GM12878 (cell line): ENCODE measurements around the gene AP4E1. TPM values are rescaled to one million over a fixed set of nuclear protein-coding genes. Genes with fewer than 3 reads are reported as not detected.

Source experiments
- ATF2 ChIP-seq: IDR thresholded peaks from 2 replicates; pipeline ENCODE4 v1.6.1; 2012; ENCODE audit warnings: low read length, inconsistent platforms
- CBX5 ChIP-seq: sonication (generic); IDR thresholded peaks from 2 replicates; pipeline ENCODE4 v1.6.1; 2016; ENCODE audit warnings: low read depth, moderate library complexity, mild to moderate bottlenecking, inconsistent platforms
- E2F4 ChIP-seq: IDR thresholded peaks from 2 replicates; pipeline ENCODE4 v1.6.1; 2012; ENCODE audit warnings: low read depth, low read length, improper control_type of control experiment
- E2F8 ChIP-seq: fragments of 450-650 bp; IDR thresholded peaks from 2 replicates; pipeline ENCODE4 v1.6.1; 2018; ENCODE audit warnings: mild to moderate bottlenecking, low read depth, moderate library complexity; ENCODE audit not compliant: partially characterized antibody
- EED ChIP-seq: sonication (generic); IDR thresholded peaks from 2 replicates; pipeline ENCODE4 v1.6.1; 2016; ENCODE audit warnings: antibody characterized with exemption, low read depth
- JUND ChIP-seq: IDR thresholded peaks from 2 replicates; pipeline ENCODE4 v1.6.1; 2012; ENCODE audit warnings: low read depth, mild to moderate bottlenecking, low read length, improper control_type of control experiment, moderate library complexity
- MYB ChIP-seq: fragments of 150-350 bp; IDR thresholded peaks from 2 replicates; pipeline ENCODE4 v1.6.1; 2014; ENCODE audit warnings: mild to moderate bottlenecking, low read depth, low read length, borderline replicate concordance
- POU2F2 ChIP-seq: IDR thresholded peaks from 3 replicates; pipeline ENCODE4 v1.6.1; 2011; ENCODE audit warnings: low read depth, mild to moderate bottlenecking, low read length, borderline replicate concordance
- RELA ChIP-seq: fragments of 450-650 bp; IDR thresholded peaks from 2 replicates; pipeline ENCODE4 v1.8.0; 2014; ENCODE audit warnings: borderline replicate concordance; ENCODE audit not compliant: partially characterized antibody
- RUNX3 ChIP-seq: IDR thresholded peaks from 2 replicates; pipeline ENCODE4 v1.6.1; 2012; ENCODE audit warnings: low read length, inconsistent platforms
- STAT1 ChIP-seq: fragments of 450-650 bp; conservative IDR thresholded peaks from 2 replicates; pipeline ENCODE4 v1.6.1; 2014; ENCODE audit warnings: antibody characterized with exemption, mild to moderate bottlenecking
- SUPT20H ChIP-seq: IDR thresholded peaks from 2 replicates; pipeline ENCODE4 v1.6.1; 2011; ENCODE audit warnings: low read depth, mild to moderate bottlenecking, low read length, moderate library complexity, borderline replicate concordance; ENCODE audit not compliant: control insufficient read depth
- ZBED1 ChIP-seq: IDR thresholded peaks from 2 replicates; pipeline ENCODE4 v1.6.1; 2016; ENCODE audit warnings: borderline replicate concordance
- ZNF622 ChIP-seq: fragments of 450-650 bp; IDR thresholded peaks from 2 replicates; pipeline ENCODE4 v1.6.1; 2017; ENCODE audit warnings: mild to moderate bottlenecking, inconsistent platforms
- polyA plus RNA-seq, 11 experiments: library from polyadenylated mRNA; depleted of rRNA in 4 of 11; unstranded in 6 of 11; stranded (reverse) in 5 of 11; fragments of >200 nt; fragmentation: Nextera tagmentation in 4 of 11; fragmentation: Illumina TruSeq in 1 of 11; extraction: Ambion mirVana in 4 of 11; extraction: Trizol in 1 of 11; gene quantifications; 1 replicate in 1 of 11; 2 replicates in 10 of 11; pipeline versions ENCODE4 v1.2.1 to v1.2.3, GENCODE V29; 2011 to 2016; ENCODE audit warnings: inconsistent platforms in 2 of 11, missing spikeins in 2 of 11, low read depth in 1 of 11
- total RNA-seq, 4 experiments: library from RNA; depleted of rRNA in 3 of 4; stranded (reverse); fragments of >200 nt in 3 of 4; fragmentation: Illumina TruSeq in 1 of 4; extraction: Trizol in 1 of 4; gene quantifications; 2 replicates each; pipeline versions ENCODE4 v1.2.1 to v1.2.3, GENCODE V29; 2013 to 2021
- TF ChIP-seq, protein P1 (sequence below): IDR thresholded peaks from 2 replicates; pipeline ENCODE4 v1.6.1; 2012; ENCODE audit warnings: low read depth, low read length, improper control_type of control experiment
- TF ChIP-seq, protein P2 (sequence below): fragments of 450-650 bp; IDR thresholded peaks from 2 replicates; pipeline ENCODE4 v1.6.1; 2017; ENCODE audit warnings: mild to moderate bottlenecking, moderate library complexity
- TF ChIP-seq, protein P3 (sequence below), 3 experiments: IDR thresholded peaks in 2 of 3; conservative IDR thresholded peaks in 1 of 3; 2 replicates each; pipeline ENCODE4 v1.5.1; 2011; ENCODE audit warnings: low read depth in 3 of 3, low read length in 3 of 3, mild to moderate bottlenecking in 3 of 3, control low read depth in 2 of 3, moderate library complexity in 2 of 3, inconsistent platforms in 1 of 3, mixed read lengths in 1 of 3; ENCODE audit not compliant: control insufficient read depth in 2 of 3, insufficient read depth in 1 of 3; ENCODE audit errors: extremely low read depth in 1 of 3

AP4E1 gene
- total and polyA plus RNA-seq, 10 of the 15 experiments (the other 5 are each of a cell fraction or from before 2014, with no cell fraction given), result 1.2 to 11.4 (median 6.7) TPM

GRCh38 chr15:50879016-50879617 is 29.4 kb upstream of the AP4E1 start (continued):
- TF ChIP-seq, protein P1, sequence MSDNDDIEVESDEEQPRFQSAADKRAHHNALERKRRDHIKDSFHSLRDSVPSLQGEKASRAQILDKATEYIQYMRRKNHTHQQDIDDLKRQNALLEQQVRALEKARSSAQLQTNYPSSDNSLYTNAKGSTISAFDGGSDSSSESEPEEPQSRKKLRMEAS, result no peak
- TF ChIP-seq ZNF622 (no peak), CBX5 (no peak), E2F8 (no peak), MYB (no peak), POU2F2 (no peak), E2F4 (no peak), SUPT20H (no peak), STAT1 (no peak), ZBED1 (no peak), ATF2 (peak; percentile 72), RELA (no peak), RUNX3 (peak; percentile 69), EED (peak; percentile 74), JUND (no peak)
- TF ChIP-seq, protein P2, sequence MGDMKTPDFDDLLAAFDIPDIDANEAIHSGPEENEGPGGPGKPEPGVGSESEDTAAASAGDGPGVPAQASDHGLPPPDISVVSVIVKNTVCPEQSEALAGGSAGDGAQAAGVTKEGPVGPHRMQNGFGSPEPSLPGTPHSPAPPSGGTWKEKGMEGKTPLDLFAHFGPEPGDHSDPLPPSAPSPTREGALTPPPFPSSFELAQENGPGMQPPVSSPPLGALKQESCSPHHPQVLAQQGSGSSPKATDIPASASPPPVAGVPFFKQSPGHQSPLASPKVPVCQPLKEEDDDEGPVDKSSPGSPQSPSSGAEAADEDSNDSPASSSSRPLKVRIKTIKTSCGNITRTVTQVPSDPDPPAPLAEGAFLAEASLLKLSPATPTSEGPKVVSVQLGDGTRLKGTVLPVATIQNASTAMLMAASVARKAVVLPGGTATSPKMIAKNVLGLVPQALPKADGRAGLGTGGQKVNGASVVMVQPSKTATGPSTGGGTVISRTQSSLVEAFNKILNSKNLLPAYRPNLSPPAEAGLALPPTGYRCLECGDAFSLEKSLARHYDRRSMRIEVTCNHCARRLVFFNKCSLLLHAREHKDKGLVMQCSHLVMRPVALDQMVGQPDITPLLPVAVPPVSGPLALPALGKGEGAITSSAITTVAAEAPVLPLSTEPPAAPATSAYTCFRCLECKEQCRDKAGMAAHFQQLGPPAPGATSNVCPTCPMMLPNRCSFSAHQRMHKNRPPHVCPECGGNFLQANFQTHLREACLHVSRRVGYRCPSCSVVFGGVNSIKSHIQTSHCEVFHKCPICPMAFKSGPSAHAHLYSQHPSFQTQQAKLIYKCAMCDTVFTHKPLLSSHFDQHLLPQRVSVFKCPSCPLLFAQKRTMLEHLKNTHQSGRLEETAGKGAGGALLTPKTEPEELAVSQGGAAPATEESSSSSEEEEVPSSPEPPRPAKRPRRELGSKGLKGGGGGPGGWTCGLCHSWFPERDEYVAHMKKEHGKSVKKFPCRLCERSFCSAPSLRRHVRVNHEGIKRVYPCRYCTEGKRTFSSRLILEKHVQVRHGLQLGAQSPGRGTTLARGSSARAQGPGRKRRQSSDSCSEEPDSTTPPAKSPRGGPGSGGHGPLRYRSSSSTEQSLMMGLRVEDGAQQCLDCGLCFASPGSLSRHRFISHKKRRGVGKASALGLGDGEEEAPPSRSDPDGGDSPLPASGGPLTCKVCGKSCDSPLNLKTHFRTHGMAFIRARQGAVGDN, result no peak
- TF ChIP-seq, protein P3, sequence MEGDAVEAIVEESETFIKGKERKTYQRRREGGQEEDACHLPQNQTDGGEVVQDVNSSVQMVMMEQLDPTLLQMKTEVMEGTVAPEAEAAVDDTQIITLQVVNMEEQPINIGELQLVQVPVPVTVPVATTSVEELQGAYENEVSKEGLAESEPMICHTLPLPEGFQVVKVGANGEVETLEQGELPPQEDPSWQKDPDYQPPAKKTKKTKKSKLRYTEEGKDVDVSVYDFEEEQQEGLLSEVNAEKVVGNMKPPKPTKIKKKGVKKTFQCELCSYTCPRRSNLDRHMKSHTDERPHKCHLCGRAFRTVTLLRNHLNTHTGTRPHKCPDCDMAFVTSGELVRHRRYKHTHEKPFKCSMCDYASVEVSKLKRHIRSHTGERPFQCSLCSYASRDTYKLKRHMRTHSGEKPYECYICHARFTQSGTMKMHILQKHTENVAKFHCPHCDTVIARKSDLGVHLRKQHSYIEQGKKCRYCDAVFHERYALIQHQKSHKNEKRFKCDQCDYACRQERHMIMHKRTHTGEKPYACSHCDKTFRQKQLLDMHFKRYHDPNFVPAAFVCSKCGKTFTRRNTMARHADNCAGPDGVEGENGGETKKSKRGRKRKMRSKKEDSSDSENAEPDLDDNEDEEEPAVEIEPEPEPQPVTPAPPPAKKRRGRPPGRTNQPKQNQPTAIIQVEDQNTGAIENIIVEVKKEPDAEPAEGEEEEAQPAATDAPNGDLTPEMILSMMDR (IDR thresholded peaks at IDR 0.05 in 2 of 3, conservative IDR thresholded peaks at IDR 0.05 in 1 of 3; ENCODE audit: control insufficient read depth in 2 of 3, extremely low read depth in 1 of 3, insufficient read depth in 1 of 3, low read depth in 3 of 3, low read length in 3 of 3), result no peak
